Left renal pelvis (tissue), 4 donors: ENCODE data around the gene AFDN. TPM values are rescaled to one million over a fixed set of nuclear protein-coding genes. Genes with fewer than 3 reads are reported as not detected.

Source experiments
- DNase-seq, 4 donors: peaks; one replicate each; pipeline ENCODE4 v3.0.0-alpha.2; 2013; ENCODE audit warnings: low read depth in 4 of 4, low spot score in 3 of 4
- polyA plus RNA-seq, 4 donors: library from polyadenylated mRNA; unstranded; fragments of 120-200 nt; gene quantifications; one replicate each; pipeline ENCODE4 v1.2.1, GENCODE V29; 2013; ENCODE audit not compliant: insufficient read length in 4 of 4

Gene AFDN
- polyA plus RNA-seq, 4 donors = 152 to 224 (median 185) TPM

DNA sequence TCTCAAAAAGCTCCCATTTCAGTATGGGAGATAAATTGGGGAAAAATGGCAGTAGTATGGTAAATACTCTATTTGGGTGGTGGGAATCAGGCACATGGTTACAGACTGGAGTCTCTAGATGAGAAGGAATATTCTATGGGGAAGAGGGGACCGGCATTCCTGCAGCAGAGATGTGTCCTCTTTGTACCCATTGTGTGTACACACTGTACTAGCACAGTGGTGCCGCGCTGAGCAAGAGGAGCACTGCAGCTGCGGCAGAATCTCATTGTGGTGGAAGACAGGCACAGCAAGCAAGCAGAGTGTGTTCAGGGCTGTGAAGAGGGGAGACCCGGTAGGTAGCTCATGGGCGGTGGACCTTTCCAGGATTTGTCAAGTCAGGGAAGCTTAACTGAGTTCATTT, 13.0 kb downstream of the AFDN start:
- no peak for DNase-seq

DNA sequence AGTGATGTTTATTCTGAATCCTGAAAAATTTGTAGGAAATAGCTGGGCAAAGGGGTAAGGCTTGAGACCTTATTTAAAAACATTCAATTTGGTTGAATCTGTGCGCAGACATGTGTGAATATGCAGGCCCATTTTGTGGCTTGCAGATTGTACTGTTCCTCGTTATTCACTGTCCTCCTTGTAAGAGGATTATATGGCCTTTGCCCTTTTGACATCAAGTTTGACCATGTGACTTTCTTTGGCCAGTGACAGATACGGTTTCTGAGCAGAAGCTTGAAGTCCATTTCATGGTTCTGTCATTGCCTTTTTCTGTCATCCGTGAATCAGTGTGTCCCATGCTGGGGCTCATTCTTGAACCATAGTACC, 13.4 kb downstream of the AFDN start:
- no peak for DNase-seq

DNA sequence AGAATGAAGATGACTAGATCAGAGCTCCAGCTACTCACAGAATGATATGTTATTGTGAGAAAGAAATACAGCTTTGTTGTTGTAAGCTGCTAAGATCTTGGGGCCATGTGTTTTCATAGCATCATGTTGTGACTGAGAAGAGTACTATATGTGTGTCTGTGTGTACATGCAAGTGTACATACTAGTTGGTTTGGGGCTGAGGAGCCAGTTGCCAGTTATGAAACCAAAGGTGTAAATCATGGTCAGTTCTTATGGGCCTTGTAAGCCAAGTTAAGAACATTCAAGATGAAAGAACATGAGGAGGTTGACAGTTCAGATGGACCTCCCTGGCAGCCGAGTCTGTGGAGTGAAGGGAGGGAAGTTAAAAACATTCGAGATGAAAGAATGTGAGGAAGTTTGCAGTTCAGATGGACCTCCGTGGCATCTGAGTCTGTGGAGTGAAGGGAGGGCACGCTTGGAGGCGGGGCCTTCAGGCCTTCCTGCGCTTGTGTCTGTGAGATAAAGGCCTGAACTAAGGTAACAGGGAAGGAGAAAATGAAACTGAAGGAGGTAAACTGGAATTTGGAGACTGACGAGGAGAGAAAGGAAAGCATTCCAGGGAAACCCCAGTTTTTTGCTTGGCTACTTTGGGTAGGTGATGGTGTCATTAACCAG, 13.9 kb downstream of the AFDN start:
- no peak for DNase-seq

DNA sequence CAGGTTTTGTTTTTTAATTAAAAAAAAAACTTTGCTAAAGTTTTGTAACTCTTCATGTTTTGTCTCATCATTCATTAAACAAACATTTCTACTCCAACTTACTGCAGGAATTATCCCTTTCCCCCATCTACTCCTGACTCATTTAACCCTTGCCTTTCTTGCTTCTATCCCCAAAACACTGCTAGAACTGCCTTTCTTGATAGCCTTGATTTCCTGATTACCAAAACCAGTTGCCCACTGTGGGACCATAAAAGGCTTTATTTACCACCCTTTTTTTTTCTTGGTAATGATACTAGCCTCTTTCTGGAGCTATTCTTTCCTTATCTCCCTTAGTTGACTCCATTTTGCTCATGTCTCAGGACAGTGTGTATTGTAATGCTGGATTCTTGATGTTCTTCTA, 15.3 kb downstream of the AFDN start:
- no peak for DNase-seq

DNA sequence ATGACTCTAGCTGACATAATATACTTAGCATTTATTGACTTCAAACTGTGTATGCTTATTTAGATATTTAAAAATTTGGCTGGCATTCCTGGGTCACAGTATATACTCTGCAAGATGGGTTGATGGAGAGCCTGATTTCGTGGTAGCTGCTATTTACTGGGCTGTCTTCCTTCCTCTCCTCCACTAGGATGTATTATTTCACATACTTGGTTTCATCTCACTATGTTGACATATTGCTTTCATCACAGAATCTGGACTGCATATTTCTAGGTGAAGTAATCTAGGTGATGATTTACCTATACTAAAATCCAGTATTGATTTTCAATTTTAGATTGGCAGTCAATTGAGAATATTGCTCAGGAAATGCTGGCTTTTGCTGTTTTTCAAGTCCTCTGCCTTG, 15.7 kb downstream of the AFDN start:
- no peak for DNase-seq

DNA sequence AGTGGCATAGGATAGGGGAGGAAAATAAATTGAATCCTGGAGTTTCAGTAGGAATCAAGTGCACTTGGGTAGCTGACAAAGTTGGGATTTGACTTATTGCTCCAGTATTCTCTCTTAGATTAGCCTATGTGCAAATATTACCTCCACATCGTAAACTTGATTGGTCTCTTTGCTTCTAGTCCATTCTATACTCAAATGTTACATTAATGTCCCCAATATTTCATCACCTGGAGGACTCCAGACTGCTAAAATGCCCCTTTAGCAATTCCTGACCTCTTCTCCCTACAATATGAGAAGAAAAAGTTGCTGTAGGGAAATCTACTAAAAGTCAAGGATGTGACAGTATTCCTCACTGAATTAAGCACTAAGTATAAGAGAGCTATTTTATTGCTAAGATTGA, 16.3 kb downstream of the AFDN start:
- DNase-seq = no peak

DNA sequence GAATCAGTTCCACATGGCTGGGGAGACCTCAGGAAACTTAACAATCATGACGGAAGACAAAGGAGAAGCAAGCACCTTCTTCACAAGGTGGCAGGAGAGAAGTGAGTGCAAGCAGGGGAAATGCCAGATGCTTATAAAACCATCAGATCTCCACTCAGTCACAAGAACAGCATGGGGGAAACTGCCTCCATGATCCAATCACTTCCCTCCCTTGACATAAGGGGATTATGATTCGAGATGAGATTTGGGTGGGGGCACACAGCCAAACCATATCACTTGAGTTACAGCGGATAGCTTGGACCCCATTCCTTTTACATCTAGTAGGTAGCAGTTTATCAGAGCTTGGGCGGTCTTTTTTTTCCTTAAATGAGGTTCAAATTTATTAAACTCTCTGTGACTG, 19.1 kb downstream of the AFDN start:
- DNase-seq = no peak

DNA sequence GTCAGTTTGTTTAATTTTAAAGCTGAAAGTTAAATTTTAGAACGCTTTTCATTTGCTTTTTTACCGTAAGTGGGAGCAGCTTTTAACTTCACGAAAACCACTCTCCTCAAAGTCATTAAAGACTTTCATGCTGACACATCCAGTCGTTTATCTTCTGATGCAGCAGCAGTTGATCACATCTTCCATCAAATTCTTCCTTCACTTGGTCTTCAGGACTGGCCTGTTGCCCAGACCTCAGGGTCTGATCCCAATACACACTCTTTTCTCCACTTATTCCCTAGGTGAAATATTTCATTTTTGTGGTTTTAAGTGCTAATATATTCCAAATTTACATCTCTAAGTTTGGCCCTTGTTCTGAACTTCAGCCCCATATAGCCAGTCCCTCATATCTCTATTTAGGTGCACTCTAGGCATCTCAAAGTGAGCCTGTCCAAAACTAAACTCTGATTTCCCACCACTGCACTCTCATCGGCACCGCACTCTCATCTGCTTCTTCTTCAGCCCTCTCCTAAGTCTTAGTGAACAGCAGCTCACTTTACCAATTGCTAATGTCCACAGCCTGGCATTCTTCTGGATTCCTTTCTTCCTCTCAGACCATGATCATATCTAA, 20.4 kb downstream of the AFDN start:
- DNase-seq = no peak

DNA sequence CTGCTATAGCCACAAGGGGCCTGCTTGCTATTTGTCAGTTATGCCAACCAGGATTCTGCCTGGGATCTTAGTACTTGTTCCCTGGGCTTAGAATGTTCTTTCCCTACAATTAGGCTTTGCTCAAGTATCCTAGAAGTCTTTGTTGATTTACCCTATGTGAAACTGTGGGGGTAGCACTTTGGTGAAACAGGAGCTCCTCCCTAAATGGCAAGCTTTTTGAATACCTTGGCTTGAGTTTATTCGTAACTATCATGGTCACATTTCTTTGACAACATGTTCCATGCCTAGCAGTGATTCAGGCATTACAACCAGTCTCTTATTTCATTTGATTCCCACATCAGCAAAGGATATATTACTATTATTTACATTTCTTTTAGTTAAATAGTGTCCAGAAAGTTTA, 21.2 kb downstream of the AFDN start:
- no peak for DNase-seq

DNA sequence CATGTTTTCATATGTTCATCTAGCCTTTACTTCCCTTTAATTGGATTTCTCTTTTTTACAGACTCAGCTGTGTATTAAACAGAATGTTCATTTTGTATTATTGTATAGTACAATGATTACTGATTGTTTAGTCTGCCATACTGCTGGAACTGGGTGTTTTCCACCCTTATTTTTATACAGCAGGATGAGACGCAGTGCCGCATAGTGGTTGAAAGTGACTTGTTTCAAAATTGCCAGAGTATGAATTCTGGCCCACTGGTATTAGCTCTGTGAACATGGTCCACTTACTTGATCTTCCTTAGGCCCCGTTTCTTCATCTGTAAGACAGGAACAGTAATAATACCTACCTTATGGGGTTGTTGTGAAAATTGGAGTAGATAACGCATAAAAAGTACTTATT, 22.1 kb downstream of the AFDN start:
- DNase-seq = no peak

DNA sequence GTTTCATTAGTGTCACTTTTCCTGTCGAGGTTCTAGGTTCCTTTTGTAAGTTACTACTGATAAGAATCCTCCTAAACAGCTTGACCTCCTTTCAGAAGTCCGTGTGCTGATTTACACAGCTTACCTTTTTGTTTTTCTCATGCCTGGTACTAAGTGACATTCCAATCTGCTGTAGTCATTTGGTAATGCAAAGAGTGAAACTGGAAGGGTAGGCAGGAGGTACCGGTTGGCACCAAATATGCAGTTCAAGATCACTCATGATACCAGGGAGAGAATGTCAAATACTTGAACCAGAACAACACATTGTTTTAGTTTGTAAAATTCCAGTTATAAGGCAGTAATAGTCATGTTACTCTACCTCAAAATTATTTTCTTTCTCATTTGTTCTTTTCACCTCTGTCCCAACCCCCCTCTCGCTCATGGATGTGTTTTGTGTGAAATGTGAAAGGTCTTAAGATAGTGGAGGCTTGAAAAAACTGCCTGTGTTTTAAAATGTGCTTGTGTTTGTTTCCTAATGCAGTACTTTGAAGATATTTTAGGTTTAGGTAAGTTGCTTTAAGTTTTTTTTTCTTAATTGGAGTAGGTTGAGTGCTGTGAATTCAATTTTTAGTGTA, 23.2 kb downstream of the AFDN start:
- no peak for DNase-seq

DNA sequence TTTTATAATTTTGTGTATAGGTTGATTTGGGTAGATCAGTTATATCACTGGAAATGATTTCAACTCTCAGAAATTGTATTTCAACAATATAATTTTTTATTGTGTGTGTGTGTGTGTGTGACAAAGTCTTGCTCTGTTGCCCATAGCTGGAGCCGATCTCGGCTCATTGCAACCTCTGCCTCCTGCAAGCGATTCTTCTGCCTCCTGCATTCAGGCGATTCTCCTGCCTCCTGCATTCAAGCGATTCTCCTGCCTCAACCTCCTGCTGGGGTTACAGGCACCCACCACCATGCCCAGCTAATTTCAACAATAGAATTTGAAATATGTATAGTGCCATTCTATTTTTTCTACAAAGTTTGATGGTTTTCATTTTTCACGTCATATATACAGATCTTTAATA, 24.1 kb downstream of the AFDN start:
- no peak for DNase-seq

DNA sequence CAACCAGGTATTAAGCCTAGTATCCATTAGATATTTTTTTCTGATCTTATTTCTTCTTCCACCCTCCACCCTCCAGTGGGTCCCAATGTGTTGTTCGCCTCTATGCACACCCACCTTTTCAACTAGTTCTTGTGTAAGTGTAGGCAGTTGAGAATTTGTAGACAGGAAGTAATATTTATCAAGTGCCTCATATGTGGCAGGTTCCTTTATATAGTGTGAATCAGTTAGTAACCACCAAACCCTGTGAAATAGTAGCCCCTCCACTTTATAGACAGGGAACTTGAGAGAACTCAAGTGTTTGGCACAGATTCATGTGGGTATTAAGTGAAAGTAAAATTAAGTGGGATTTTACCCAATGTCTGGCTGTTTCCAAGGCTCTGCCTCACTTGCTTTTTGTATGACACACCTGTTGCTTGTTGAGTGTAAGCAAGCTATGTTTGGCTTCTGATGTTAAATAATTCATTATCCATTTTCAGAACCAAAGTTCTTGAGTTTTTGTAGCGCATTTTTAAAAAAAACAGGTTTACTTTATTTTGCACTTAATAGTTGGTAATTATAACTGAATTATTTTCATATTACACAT, 24.8 kb downstream of the AFDN start:
- no peak for DNase-seq

DNA sequence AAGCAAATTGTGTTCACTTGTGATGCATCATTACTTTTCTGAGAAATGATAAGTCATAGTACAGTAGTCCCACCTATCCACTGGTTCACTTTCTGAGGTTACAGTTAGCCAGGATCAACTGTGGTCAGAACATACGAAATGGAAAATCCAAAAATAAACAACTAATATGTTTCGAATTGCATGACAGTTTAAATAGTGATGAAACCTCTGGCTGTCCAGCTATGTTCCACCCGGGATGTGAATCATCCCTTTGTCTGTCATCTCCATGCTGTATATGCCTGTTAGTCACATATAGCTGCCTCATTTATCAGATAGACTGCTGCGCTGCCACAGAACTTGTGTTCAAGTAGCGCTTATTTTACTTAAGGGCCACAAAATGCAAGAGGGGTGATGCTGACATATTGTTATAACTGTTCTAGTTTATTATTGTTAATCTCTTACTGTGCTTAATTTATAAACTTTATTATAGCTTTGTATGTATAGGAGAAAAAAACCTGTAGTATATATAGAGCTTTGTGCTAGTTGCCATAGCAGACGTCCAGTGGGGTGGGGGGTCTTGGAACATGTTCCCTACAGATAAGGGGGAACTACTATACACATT, 29.2 kb downstream of the AFDN start:
- no peak for DNase-seq

DNA sequence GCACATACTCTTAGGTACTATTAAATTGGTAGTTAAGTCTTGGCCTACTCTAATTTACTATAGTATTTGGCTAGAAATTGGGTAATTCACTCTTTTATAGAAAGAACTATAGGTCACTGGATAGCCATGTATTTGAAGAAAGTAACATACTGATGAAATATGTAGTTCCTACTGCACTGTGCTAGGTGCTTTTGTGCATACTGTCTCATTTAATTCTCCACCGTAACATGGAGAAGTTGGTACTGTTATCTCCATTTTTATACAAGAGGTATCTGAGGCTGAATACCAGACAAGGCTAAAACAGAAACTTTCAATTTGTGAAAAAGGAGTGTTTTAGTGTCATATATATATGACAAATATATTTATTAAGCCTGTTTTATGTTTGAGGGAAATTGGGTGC, 29.8 kb downstream of the AFDN start:
- no peak for DNase-seq

DNA sequence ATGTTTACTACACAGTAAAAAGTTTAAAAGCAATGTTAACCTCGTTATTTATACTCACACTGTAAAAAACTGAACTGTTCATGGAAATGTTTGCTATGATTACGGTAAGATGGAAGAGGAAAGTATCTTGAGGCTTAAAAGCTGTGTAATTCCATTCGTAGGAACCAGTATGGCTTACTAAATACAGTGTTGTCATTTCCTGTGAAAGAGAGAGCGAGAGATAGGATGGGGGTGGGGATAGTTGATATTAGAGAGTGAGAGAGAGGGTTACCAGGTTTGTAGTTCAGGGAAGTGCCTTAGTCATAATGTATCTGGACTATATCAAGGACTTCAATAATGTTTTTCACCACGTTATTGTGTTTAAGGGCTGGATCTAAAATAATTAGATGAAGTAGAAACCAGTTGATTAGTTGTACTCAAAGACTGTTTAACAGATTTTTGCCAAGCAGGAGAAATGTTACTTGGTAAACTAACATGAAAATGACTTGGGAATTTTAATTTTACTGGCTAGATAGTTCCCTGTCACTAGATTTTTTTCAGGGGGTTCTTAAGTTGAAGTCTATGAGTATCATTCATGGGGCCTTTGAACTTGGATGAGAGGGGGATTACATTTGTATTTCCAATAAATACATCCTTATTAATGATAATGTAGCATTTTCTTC, 30.4 kb downstream of the AFDN start:
- no peak for DNase-seq

DNA sequence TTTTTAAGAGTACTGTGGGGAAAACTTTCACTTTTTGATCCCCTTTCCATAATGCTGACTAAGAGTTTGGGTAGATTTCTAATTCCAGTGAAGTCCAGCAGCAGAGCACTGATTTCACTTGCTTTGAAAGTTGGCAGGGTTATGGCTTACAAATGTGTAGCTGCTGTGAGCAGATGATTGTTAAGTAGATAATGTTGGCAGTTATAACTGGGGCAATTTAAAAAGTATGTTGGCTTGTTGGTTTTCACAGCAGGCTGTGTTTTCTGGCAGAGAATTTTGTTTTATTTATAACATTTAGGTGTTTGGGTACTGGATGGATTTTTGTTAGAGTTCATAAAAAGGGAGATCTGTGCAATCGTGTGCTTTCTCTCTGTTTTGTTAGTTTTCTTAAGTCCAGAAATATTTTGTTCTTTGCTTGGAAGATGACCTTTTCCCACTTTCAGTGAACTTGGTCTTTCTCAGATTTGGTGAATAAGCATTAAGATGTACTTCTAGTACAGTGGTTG, 31.4 kb downstream of the AFDN start:
- no peak for DNase-seq

DNA sequence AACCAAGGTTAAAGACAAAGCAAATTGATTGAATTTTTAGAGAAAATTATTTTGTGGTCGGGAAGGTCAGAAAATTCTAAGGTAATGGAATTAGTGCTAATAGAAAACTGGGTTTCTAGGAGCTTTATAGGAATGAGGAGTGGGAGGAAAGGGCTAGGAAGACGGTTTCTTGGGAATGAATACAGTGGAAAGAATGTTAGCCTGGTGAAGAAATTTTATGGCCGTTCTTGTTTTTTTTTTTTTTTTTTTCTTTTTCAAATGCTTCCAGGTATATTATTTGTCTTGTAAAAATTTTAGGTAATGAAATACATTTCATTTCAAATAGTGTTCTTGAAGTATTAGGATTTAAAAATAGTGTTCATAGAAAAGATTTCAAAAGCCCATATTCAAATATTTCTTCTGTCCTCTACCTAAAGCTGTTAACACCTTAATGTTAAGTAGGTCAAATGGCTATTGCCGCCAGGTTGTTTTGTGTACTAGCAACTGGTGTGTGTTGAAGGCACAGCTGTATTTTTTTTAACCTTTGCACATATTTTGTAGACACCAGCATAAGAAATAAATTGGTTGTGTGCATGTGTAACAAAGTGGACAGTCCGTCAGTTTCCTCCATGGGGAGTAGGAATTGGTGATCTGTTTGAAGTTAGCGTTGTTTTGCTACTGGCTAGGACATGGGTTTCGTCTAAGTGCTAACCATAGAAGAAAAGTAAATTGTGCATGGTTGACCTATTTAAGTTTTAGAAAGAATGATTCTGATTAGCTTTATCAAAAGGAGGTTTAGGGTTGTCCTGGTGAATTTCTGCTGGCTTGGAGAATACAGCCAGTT, 32.3 kb downstream of the AFDN start:
- DNase-seq = no peak

DNA sequence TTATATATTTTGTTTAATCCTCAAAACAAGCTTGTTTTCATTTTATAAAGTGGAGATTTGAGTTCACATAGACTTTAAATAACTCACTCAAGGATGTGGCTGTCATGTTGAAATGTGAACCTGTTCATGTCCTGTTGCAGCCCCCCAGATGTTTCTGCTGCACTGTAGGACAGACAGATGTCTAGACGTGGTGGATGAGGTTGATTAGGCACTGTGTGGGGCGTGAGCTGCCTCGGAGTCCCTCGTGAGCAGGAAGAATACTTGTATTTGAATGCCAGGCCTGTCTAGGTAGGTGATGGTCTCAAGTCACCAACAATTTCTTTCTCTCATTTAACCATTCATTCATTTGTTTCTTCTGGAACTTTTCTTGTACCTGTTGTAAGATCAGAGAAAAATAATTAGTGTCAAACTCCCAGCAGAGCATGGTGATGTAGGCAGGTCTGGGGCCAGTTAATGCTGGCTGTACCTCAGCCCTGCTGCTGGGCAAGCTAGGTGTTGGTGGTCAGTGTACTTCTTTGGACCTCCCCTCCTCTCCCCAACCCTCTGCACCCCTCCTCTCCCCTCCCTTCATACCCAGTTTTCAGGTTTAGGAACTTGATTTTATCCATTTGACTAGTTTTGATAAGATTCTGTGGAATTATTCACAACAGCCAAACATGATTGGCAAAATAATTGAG, 34.0 kb downstream of the AFDN start:
- DNase-seq = no peak

DNA sequence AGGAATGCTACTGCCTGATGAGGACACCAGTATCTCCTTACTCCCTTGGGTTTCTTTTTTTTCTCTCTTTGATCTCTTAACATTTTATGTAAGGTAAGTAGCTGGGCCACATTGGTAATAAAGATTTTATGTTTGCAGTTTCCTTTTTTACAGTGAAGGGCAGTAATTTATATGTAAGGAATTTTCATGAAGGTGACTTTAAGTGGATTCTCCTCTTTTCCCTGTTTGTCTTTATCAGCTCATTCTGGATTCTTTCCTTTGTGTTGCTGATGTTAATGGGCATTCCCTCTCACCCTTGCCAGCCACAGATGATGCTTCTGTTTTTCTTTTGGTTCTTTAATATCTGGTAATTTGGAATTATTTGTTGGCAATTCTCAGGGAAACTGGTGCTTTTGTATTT, 34.7 kb downstream of the AFDN start:
- no peak for DNase-seq
